GM21576 (cell line): ENCODE measurements around the gene LAMC1.

ENCODE experiments used
- ATAC-seq: cut with Tn5 transposase; IDR thresholded peaks from one replicate; pipeline ENCODE4 v1.9.1; 2021; ENCODE audit warnings: mild to moderate bottlenecking, moderate library complexity; ENCODE audit not compliant: unreplicated experiment

The LAMC1 gene

GRCh38 chr1:183019860-183020259 is 3.4 kb upstream of the LAMC1 start:
- ATAC-seq = no peak

DNA sequence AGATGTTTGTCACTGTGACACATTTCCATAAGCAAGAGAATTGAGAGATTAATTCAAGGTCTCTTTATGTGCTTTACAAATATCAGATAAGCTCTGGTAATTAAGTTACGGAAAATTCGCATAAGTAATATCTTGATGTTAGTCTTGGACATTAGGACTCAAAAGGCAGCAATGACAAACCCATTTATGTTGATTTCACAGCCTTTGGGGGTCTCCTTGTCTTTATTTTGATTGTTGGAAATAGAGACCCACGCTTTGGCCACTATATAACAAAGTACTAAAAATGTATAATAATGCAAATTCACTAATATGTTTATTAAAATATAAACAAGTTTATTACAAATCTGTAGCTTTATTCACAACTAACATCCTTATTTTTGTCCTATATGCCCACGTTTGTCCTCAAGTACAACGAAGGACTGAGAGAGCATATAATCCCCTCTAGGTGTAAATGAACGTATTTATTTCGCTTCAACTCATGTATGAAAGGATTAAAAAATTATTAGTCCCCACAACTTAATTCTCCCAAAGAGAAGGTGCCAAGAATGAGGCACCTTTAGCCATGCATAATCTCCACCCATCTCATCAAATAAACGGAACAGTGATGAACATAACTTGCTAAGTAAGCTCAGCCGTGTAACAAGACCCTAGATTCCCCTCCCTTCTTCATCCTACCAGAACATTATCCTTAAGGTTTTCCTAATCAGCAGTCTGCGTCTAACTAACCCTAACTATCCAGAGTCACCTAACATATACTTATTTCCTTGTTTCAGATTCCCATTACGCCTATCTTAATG is 1.6 kb upstream of the LAMC1 start:
- no peak for ATAC-seq

GRCh38 chr1:183022202-183023145 is 746 bp upstream of the LAMC1 start:
- peak; percentile 41 for ATAC-seq

DNA sequence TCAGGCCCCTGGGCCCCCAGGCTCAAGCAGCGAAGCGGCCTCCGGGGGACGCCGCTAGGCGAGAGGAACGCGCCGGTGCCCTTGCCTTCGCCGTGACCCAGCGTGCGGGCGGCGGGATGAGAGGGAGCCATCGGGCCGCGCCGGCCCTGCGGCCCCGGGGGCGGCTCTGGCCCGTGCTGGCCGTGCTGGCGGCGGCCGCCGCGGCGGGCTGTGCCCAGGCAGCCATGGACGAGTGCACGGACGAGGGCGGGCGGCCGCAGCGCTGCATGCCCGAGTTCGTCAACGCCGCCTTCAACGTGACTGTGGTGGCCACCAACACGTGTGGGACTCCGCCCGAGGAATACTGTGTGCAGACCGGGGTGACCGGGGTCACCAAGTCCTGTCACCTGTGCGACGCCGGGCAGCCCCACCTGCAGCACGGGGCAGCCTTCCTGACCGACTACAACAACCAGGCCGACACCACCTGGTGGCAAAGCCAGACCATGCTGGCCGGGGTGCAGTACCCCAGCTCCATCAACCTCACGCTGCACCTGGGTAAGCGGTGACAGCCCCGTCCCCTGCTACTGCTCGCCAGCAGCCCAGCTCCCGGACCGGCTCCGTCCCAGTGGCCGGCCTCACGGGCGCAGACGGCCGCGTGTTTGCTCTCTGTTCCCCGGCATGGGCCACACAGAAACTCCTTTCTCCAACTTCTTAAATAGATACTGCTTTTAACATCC is 539 bp downstream of the LAMC1 start:
- peak; percentile 76 for ATAC-seq

DNA sequence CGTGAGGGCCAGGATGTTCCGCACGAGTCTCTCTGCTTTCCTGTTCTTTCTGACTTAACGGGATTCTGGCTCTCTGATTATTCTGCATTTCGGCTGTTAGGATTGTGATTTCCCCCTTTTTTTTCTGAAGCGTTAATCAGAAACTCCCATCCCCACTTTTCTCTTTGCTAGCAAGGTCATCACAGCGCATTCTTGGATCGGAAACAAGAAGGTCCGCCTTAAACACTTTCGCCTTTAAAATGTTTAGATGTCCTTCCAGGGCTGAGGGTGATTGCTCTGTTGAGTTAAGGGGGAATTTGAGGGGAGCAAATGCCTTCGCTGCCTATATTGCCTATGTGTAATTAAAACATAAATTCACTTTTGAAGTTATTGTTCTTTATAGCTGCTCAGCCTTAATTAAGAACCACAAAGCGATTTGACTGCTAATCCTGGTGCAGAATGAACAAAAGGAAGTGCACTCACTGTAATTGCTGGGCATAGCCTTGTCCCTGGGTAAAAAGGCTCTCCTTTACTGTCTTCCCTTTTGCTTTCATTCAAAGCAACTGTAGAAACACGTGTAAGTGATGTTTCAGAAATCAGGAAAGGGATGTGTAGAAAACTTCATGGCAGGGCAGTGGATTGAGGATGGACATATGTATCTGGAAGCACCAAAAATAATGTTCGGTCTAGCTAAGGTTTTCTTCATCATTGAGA is 1.2 kb downstream of the LAMC1 start:
- no peak for ATAC-seq

GRCh38 chr1:183025010-183025337 is 1.8 kb downstream of the LAMC1 start:
- ATAC-seq = no peak

GRCh38 chr1:183025782-183026774 is 2.9 kb downstream of the LAMC1 start:
- ATAC-seq = no peak

- ATAC-seq = no peak
Observed at GRCh38 chr1:183027031-183027430, 3.8 kb downstream of the LAMC1 start.

DNA sequence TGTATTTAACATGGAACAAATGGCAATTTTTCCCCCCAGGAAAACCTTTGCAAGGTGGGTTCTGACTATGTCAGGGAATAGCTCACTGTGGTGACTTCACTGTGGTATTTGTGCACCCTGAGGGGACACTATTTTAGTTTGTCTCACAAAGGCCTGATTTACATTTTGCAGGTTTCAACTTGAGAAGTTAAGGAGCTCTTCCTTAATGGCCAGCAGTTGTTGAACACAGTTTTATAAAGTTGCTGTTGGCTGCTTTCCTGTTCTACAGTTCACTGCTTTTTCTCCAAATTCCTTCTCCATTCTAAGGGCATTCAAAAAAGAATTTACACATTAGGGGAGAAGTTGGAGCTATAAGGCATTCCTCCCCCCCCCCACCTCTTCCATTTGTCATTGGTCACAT is 4.6 kb downstream of the LAMC1 start:
- no peak for ATAC-seq

DNA sequence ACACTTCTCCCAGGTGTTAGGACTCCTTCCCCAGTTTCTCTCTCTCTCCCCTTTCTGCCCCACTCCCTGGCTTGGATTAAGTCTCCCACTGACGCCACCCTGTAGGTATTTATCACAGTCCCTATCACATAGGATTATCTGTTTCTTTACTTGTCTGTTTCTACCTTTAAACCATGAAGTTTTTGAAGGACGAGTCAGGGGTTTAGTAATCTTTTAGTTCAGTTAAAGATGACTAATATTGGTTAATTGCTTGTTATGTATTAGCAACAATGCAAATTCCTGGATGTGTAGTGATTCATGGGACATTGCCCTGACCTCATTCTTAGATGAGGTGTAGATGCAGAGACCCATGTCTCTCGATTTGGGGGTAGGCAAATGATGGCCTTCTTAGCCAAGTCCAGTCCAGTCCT is 6.4 kb downstream of the LAMC1 start:
- ATAC-seq = no peak

DNA sequence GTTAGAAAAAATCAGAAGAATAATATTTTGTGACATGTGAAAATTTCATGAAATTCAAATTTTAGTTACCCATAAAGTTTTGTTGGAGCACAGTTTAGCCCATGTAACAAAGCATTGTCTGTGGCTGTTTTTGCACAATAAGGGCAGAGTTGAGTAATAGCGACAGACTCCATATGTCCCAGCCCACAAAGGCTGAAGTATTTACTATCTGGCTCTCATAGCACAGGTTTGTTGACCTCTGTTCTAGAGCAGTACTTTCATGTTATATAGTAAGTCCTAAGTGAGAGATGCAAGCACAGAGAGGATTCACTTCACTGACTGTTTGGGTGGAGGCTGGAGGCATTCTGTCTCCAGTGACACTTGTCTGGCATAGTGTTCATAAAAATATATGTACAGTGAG is 6.8 kb downstream of the LAMC1 start:
- ATAC-seq = no peak

DNA sequence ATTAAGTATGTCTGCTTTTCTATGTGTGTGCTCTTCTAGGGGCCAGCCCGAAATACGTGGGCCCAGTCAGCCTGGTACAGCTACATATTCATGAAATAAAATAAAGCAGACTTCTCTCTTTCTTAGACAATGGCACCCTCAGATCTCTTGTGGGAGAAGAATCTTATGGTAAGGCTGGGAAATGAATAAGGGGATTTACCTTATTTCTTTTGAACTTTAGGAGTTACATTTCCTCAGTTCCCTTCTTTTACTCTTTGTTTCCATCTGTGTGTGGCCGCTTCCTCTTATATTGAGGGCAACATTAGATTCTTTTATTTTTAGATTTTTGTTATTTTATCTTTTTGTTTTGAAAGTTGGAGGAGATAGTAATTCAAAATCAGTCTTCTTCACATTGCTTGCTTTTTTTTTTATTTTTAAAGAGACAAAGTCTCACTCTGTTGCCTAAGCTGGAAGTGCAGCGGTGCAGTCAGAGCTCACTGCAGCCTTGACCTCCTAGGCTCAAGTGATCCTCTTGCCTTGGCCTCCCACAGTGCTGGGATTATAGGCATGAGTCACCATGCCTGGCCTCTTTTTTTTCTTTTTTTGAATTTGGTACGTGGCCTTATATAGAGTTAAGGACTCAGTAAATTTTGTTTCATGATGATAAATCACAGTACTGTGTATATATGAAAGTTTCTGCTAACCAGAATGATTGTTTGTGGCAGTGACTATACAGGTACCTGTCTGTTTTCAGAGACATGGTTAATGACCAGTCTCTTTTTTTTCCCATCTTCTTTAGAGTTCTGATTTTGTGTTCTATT is 9.1 kb downstream of the LAMC1 start:
- ATAC-seq = no peak

DNA sequence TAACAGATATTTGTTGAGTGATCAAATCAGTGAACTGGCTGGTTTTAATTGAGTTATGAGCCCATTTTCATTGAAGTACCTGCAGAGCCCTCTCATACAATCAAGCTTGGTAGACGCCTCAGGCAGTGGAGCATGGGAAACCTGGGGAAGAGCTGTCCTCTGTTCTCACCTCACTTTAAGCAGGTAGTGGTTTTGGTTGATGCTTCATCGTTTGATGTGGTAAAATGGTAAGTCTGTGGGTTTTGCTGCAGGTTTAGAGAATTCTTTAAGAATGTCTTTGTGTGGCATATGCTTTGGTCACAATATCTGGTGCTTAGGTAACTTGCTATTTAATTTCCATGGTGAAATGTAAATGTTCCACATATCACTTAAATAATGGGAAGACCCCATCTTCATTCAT is 10.0 kb downstream of the LAMC1 start:
- ATAC-seq = no peak

GRCh38 chr1:183034682-183035081 is 11.5 kb downstream of the LAMC1 start:
- ATAC-seq = no peak

- ATAC-seq = no peak
Observed at GRCh38 chr1:183038333-183038866, 15.2 kb downstream of the LAMC1 start.

- no peak for ATAC-seq
Observed at GRCh38 chr1:183038913-183039312, 15.7 kb downstream of the LAMC1 start.

DNA sequence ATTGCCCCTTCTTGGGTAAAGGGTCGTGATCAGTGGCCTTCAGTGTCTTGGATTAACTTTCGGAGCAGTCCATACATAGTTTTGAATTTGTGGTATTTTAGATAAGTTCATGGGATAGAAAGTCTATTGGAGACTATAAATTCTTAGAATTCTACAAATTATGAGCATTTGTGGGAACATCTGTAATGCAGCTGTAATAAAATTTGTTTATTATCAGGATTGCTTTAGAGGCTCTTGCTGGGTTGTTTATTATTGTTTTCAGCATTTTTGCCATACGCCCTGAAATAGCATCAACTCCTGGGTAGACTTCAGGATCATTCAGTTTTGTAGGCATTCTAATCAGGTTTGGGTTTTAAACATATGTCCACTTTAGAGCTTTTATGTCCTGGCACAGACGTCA is 16.1 kb downstream of the LAMC1 start:
- no peak for ATAC-seq

GRCh38 chr1:183039985-183040447 is 16.8 kb downstream of the LAMC1 start:
- ATAC-seq = no peak
